H1 (cell line): Measurements from ENCODE around the gene TLX1. TPM values are rescaled to one million over a fixed set of nuclear protein-coding genes. Genes with fewer than 3 reads are reported as not detected.

Experiments used
- BACH1 ChIP-seq: IDR thresholded peaks from 2 replicates; pipeline ENCODE4 v1.6.1; 2012; ENCODE audit warnings: low read length, improper control_type of control experiment
- CHD2 ChIP-seq: IDR thresholded peaks from 2 replicates; pipeline ENCODE4 v1.6.1; 2012; ENCODE audit warnings: low read length, improper control_type of control experiment
- CHD7 ChIP-seq: fragments of 300-600 bp; sonication (generic); IDR thresholded peaks from 2 replicates; pipeline ENCODE4 v1.7.1; 2012; ENCODE audit warnings: low read length, moderate library complexity, mild to moderate bottlenecking, inconsistent platforms; ENCODE audit not compliant: insufficient replicate concordance
- EZH2 ChIP-seq: fragments of 200-600 bp; sonication (generic); IDR thresholded peaks from 2 replicates; pipeline ENCODE4 v1.7.1; 2012; ENCODE audit warnings: low read depth, mild to moderate bottlenecking, moderate library complexity, low read length, inconsistent platforms; ENCODE audit not compliant: severe bottlenecking
- GABPA ChIP-seq: IDR thresholded peaks from 2 replicates; pipeline ENCODE4 v1.6.1; 2011; ENCODE audit warnings: mild to moderate bottlenecking, low read length, moderate library complexity, borderline replicate concordance; ENCODE audit not compliant: insufficient read depth
- JUN ChIP-seq: IDR thresholded peaks from 2 replicates; pipeline ENCODE4 v1.6.1; 2011; ENCODE audit warnings: low read depth, mild to moderate bottlenecking, improper control_type of control experiment, low read length
- KDM1A ChIP-seq: fragments of 200-600, 300-600 bp; sonication (generic); IDR thresholded peaks from 2 replicates; pipeline ENCODE4 v1.7.1; 2016; ENCODE audit warnings: mild to moderate bottlenecking, low read length, borderline replicate concordance
- SP4 ChIP-seq: IDR thresholded peaks from 2 replicates; pipeline ENCODE4 v1.6.1; 2012; ENCODE audit warnings: low read length, inconsistent platforms
- polyA plus RNA-seq, 7 experiments: library from polyadenylated mRNA; depleted of rRNA in 3 of 7; stranded (reverse) in 5 of 7; unstranded in 2 of 7; fragments of >200 nt in 5 of 7; fragments of 200-250 nt in 2 of 7; gene quantifications; 1 replicate in 5 of 7; 2 replicates in 1 of 7; 4 replicates in 1 of 7; pipeline versions ENCODE4 v1.2.1 to v1.2.3, GENCODE V29; 2011 to 2013; ENCODE audit warnings: missing spikeins in 2 of 7, mixed read lengths in 2 of 7
- total RNA-seq: library from RNA; stranded (reverse); fragmentation: NEBNext Ultra II Directional; extraction: Animal tissue kit (Norgen Biotek cat#: 25700); gene quantifications from 2 replicates; pipeline ENCODE4 v1.2.1, GENCODE V29; 2021

The TLX1 gene
- total and polyA plus RNA-seq, 2 of the 8 experiments (the other 6 are each of a cell fraction or from before 2014, with no cell fraction given), result not detected

GRCh38 chr10:101166430-101166829 is 35.3 kb downstream of the TLX1 start (continued):
- no peak for TF ChIP-seq CHD7
- TF ChIP-seq BACH1, result no peak
- TF ChIP-seq GABPA, result no peak
- no peak for TF ChIP-seq JUN
- TF ChIP-seq SP4, result no peak
- no peak for TF ChIP-seq EZH2
- no peak for TF ChIP-seq CHD2
- no peak for TF ChIP-seq KDM1A
